Activated CD4-positive, CD25-positive, alpha-beta regulatory T cell treated with anti-CD3 and anti-CD28 coated beads, Interleukin-2, amount 50 U/mL, for 72 hours (primary cell): Measurements from ENCODE around the gene MEIS1.

Source experiments
- DNase-seq: peaks from one replicate; pipeline ENCODE4 v3.0.0; 2021

The MEIS1 gene

GRCh38 chr2:66445076-66445924 is 10.4 kb downstream of the MEIS1 start:
- DNase-seq, result no peak

- no peak for DNase-seq
Observed at GRCh38 chr2:66445925-66446871, 11.3 kb downstream of the MEIS1 start.

GRCh38 chr2:66446941-66447340 is 12.0 kb downstream of the MEIS1 start:
- DNase-seq, result no peak

GRCh38 chr2:66447677-66448076 is 12.8 kb downstream of the MEIS1 start:
- no peak for DNase-seq

- DNase-seq, result no peak
Observed at GRCh38 chr2:66448136-66448991, 13.4 kb downstream of the MEIS1 start.

- no peak for DNase-seq
Observed at GRCh38 chr2:66452214-66452613, 17.3 kb downstream of the MEIS1 start.

GRCh38 chr2:66452917-66453316 is 18.0 kb downstream of the MEIS1 start:
- no peak for DNase-seq

GRCh38 chr2:66455490-66455889 is 20.6 kb downstream of the MEIS1 start:
- no peak for DNase-seq

GRCh38 chr2:66456183-66457041 is 21.5 kb downstream of the MEIS1 start:
- no peak for DNase-seq

- no peak for DNase-seq
Observed at GRCh38 chr2:66457545-66457944, 22.6 kb downstream of the MEIS1 start.

GRCh38 chr2:66460031-66460430 is 25.1 kb downstream of the MEIS1 start:
- DNase-seq, result no peak

GRCh38 chr2:66461001-66461663 is 26.2 kb downstream of the MEIS1 start:
- no peak for DNase-seq

GRCh38 chr2:66461664-66462500 is 27.0 kb downstream of the MEIS1 start:
- DNase-seq, result no peak

GRCh38 chr2:66462501-66462825 is 27.5 kb downstream of the MEIS1 start:
- no peak for DNase-seq

GRCh38 chr2:66463206-66463755 is 28.4 kb downstream of the MEIS1 start:
- no peak for DNase-seq

GRCh38 chr2:66464930-66465637 is 30.2 kb downstream of the MEIS1 start:
- DNase-seq, result no peak

- no peak for DNase-seq
Observed at GRCh38 chr2:66466433-66466832, 31.5 kb downstream of the MEIS1 start.

- no peak for DNase-seq
Observed at GRCh38 chr2:66467718-66468117, 32.8 kb downstream of the MEIS1 start.

GRCh38 chr2:66469214-66469902 is 34.4 kb downstream of the MEIS1 start:
- DNase-seq, result no peak
